Astrocyte (in vitro differentiated cells and primary cell): ENCODE data around the gene RBM27. TPM values are rescaled to one million over a fixed set of nuclear protein-coding genes. Genes with fewer than 3 reads are reported as not detected.

Source experiments
- DNase-seq: peaks from one replicate; pipeline ENCODE4 v3.0.0-alpha.2; 2010; ENCODE audit warnings: low read depth
- FAIRE-seq: peaks from 2 replicates; lab custom pipeline; 2011; peaks lifted over from hg19 to GRCh38; lab: Jason Lieb, UNC
- H2AFZ ChIP-seq: 2 replicates; pipeline ENCODE4 v1.6.0; 2012; ENCODE audit warnings: low read depth, low read length, inconsistent platforms
- H3K27ac ChIP-seq: 2 replicates; pipeline ENCODE4 v1.5.1; 2011; ENCODE audit warnings: low read depth, low read length, inconsistent platforms
- H3K27me3 ChIP-seq: 2 replicates; pipeline ENCODE4 v1.6.0; 2011; ENCODE audit warnings: low read length, inconsistent platforms; ENCODE audit not compliant: insufficient read depth
- H3K36me3 ChIP-seq: 2 replicates; pipeline ENCODE4 v1.5.1; 2011; ENCODE audit warnings: low read length, inconsistent platforms; ENCODE audit not compliant: insufficient read depth
- H3K4me1 ChIP-seq: 2 replicates; pipeline ENCODE4 v1.5.1; 2011; ENCODE audit warnings: low read length, inconsistent platforms; ENCODE audit not compliant: insufficient read depth
- H3K4me2 ChIP-seq: 2 replicates; pipeline ENCODE4 v1.6.0; 2012; ENCODE audit warnings: low read length, inconsistent platforms
- H3K4me3 ChIP-seq: 2 replicates; pipeline ENCODE4 v1.5.1; 2011; ENCODE audit warnings: low read depth, mild to moderate bottlenecking, low read length, inconsistent platforms; ENCODE audit not compliant: insufficient read depth
- H3K79me2 ChIP-seq: 2 replicates; pipeline ENCODE4 v1.6.0; 2012; ENCODE audit warnings: mild to moderate bottlenecking, low read length, inconsistent platforms; ENCODE audit not compliant: insufficient read depth
- H3K9ac ChIP-seq: 2 replicates; pipeline ENCODE4 v1.6.0; 2012; ENCODE audit warnings: mild to moderate bottlenecking, low read length, inconsistent platforms
- H3K9me3 ChIP-seq: 2 replicates; pipeline ENCODE4 v1.5.1; 2012; ENCODE audit warnings: low read depth, mild to moderate bottlenecking, low read length, inconsistent platforms; ENCODE audit not compliant: insufficient read depth
- H4K20me1 ChIP-seq: 2 replicates; pipeline ENCODE4 v1.6.0; 2012; ENCODE audit warnings: low read length, inconsistent platforms; ENCODE audit not compliant: insufficient read depth
- H3K27ac Mint-ChIP-seq: one replicate; pipeline ENCODE4 v1.8.0; 2021; ENCODE audit warnings: mild to moderate bottlenecking, mixed read lengths; ENCODE audit not compliant: unreplicated experiment
- H3K27me3 Mint-ChIP-seq: one replicate; pipeline ENCODE4 v1.8.0; 2021; ENCODE audit warnings: low read depth, mixed read lengths; ENCODE audit not compliant: unreplicated experiment
- H3K36me3 Mint-ChIP-seq: one replicate; pipeline ENCODE4 v1.8.0; 2021; ENCODE audit warnings: low read depth, mixed read lengths; ENCODE audit not compliant: unreplicated experiment
- H3K4me1 Mint-ChIP-seq: one replicate; pipeline ENCODE4 v1.8.0; 2021; ENCODE audit warnings: low read depth, mixed read lengths; ENCODE audit not compliant: unreplicated experiment
- H3K4me3 Mint-ChIP-seq: one replicate; pipeline ENCODE4 v1.8.0; 2021; ENCODE audit warnings: mild to moderate bottlenecking, moderate library complexity, mixed read lengths; ENCODE audit not compliant: unreplicated experiment
- H3K9me3 Mint-ChIP-seq: one replicate; pipeline ENCODE4 v1.8.0; 2021; ENCODE audit warnings: mild to moderate bottlenecking, mixed read lengths; ENCODE audit not compliant: unreplicated experiment
- EZH2 ChIP-seq: IDR thresholded peaks from 2 replicates; pipeline ENCODE4 v1.6.1; 2012; ENCODE audit warnings: mild to moderate bottlenecking, low read length, inconsistent platforms; ENCODE audit not compliant: insufficient read depth
- total RNA-seq: library from RNA; stranded (reverse); gene quantifications from 2 replicates; pipeline ENCODE4 v1.2.1, GENCODE V29; 2021
- TF ChIP-seq, protein P1 (sequence below): IDR thresholded peaks from 2 replicates; pipeline ENCODE4 v1.5.1; 2011; ENCODE audit warnings: low read depth, mild to moderate bottlenecking, inconsistent platforms, low read length, moderate library complexity; ENCODE audit not compliant: insufficient read depth

The RBM27 gene
- total RNA-seq, 1 donor from 2014 or later: 24.4 TPM

DNA sequence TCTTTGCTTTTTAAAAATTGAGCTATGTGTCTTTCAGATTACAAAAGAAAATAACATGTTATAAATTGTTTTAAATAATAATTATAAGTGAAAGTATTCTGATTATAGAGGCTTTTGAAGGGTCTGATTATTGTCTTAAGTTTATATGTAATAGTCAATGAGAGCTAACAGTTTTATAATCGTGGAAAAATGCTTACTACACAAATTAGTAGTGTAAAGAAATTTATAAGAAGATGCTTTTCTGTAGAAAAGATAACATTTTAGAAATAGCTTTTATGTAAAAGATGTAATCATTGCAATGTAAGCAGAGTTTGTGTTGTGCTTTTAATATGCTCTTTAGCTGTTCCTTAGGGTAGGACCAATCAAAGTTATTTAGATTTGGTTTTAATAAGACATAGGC lies 18.6 kb downstream of the RBM27 start:
- Histone ChIP-seq H3K4me1 (no peaks in the 10 kb centered on the region), H3K27me3 (no peaks in the 10 kb centered on the region), H2AFZ (no peak overlapping the region), H3K27ac (no peak overlapping the region), H3K9me3 (no peaks in the 10 kb centered on the region), H3K4me3 (no peak overlapping the region), H4K20me1 (peaks cover 35% of the 10 kb centered on the region), H3K4me2 (no peak overlapping the region), H3K9ac (no peak overlapping the region), H3K36me3 (peaks cover 18% of the 10 kb centered on the region), H3K79me2 (peaks cover 47% of the 10 kb centered on the region)
- no peaks in the 10 kb centered on the region for H3K27me3 Mint-ChIP-seq
- no peaks in the 10 kb centered on the region for H3K9me3 Mint-ChIP-seq
- FAIRE-seq: no peak
- no peak overlapping the region for H3K4me3 Mint-ChIP-seq
- DNase-seq: no peak
- peaks cover 3% of the 10 kb centered on the region for H3K36me3 Mint-ChIP-seq
- TF ChIP-seq, protein P1, sequence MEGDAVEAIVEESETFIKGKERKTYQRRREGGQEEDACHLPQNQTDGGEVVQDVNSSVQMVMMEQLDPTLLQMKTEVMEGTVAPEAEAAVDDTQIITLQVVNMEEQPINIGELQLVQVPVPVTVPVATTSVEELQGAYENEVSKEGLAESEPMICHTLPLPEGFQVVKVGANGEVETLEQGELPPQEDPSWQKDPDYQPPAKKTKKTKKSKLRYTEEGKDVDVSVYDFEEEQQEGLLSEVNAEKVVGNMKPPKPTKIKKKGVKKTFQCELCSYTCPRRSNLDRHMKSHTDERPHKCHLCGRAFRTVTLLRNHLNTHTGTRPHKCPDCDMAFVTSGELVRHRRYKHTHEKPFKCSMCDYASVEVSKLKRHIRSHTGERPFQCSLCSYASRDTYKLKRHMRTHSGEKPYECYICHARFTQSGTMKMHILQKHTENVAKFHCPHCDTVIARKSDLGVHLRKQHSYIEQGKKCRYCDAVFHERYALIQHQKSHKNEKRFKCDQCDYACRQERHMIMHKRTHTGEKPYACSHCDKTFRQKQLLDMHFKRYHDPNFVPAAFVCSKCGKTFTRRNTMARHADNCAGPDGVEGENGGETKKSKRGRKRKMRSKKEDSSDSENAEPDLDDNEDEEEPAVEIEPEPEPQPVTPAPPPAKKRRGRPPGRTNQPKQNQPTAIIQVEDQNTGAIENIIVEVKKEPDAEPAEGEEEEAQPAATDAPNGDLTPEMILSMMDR: no peak
- TF ChIP-seq EZH2: no peak
- H3K4me1 Mint-ChIP-seq: no peaks in the 10 kb centered on the region
- no peak overlapping the region for H3K27ac Mint-ChIP-seq

DNA sequence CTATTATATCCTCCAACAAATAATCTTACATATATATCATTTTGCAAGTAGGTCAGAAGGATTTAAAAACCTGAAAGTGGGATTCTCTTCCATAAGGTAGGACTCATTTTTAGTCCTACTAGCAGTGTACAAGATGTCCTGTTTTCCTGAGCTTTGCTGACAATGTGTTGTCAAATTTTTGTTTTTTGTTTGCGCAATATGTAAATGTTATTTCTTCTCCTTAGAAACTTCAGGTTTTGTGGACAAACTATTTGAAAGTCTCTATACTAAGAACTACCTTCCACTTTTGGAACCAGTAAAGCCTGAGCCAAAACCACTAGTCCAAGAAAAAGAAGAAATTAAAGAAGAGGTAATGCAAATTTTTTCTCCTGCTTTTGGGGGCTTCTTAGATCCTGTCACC lies 19.8 kb downstream of the RBM27 start:
- TF ChIP-seq, protein P1: no peak
- TF ChIP-seq EZH2: no peak
- no peaks in the 10 kb centered on the region for H3K4me1 ChIP-seq
- no peak overlapping the region for H3K27ac ChIP-seq
- peaks cover 45% of the 10 kb centered on the region for H3K79me2 ChIP-seq
- H2AFZ ChIP-seq: no peak overlapping the region
- peaks cover 3% of the 10 kb centered on the region for H3K36me3 Mint-ChIP-seq
- no peaks in the 10 kb centered on the region for H3K27me3 ChIP-seq
- DNase-seq (no peak), FAIRE-seq (no peak)
- H3K9me3 ChIP-seq: no peaks in the 10 kb centered on the region
- no peaks in the 10 kb centered on the region for H3K4me1 Mint-ChIP-seq
- no peak overlapping the region for H3K4me2 ChIP-seq
- H4K20me1 ChIP-seq: peaks cover 23% of the 10 kb centered on the region
- H3K4me3 Mint-ChIP-seq: no peak overlapping the region
- peaks cover 18% of the 10 kb centered on the region for H3K36me3 ChIP-seq
- no peak overlapping the region for H3K9ac ChIP-seq
- no peaks in the 10 kb centered on the region for H3K9me3 Mint-ChIP-seq
- H3K27ac Mint-ChIP-seq: no peak overlapping the region
- no peak overlapping the region for H3K4me3 ChIP-seq
- no peaks in the 10 kb centered on the region for H3K27me3 Mint-ChIP-seq

DNA sequence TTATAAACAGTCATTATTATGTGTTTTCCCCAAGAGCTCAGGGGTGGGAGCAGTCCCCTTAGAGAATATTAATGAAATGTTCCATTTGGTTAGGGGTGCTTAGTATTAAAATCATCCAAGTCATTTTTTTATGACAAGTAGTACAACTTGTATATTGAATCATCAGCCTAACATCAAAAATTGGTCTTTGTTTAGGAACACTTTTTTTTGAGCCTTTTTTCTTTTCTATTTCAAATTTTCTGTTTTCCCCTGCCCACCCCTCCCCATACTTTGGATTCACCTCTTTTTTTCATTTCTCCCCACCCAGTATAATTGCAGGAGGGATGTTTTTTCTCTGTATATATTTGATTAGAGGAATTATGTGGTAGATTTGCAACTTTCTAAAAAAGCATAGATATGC lies 25.8 kb downstream of the RBM27 start:
- no peaks in the 10 kb centered on the region for H3K4me1 ChIP-seq
- H4K20me1 ChIP-seq: peaks cover 6% of the 10 kb centered on the region
- H3K79me2 ChIP-seq: peaks cover 16% of the 10 kb centered on the region
- H3K27me3 ChIP-seq: no peaks in the 10 kb centered on the region
- H3K4me2 ChIP-seq: no peak overlapping the region
- H3K27ac Mint-ChIP-seq: no peak overlapping the region
- no peak for FAIRE-seq
- no peak for TF ChIP-seq EZH2
- TF ChIP-seq, protein P1: no peak
- H3K36me3 Mint-ChIP-seq: peaks cover 2% of the 10 kb centered on the region
- no peaks in the 10 kb centered on the region for H3K4me1 Mint-ChIP-seq
- DNase-seq: no peak
- H3K27me3 Mint-ChIP-seq: no peaks in the 10 kb centered on the region
- H3K4me3 Mint-ChIP-seq: no peak overlapping the region
- no peak overlapping the region for H3K9ac ChIP-seq
- peaks cover 41% of the 10 kb centered on the region for H3K36me3 ChIP-seq
- H3K27ac ChIP-seq: no peak overlapping the region
- no peaks in the 10 kb centered on the region for H3K9me3 ChIP-seq
- no peak overlapping the region for H2AFZ ChIP-seq
- H3K4me3 ChIP-seq: no peak overlapping the region
- H3K9me3 Mint-ChIP-seq: no peaks in the 10 kb centered on the region
